Cardiac muscle cell (in vitro differentiated cells and primary cell): ENCODE results near the gene RETREG1. TPM values are rescaled to one million over a fixed set of nuclear protein-coding genes. Genes with fewer than 3 reads are reported as not detected.

Experiments
- DNase-seq, 2 donors: peaks; one replicate each; pipeline versions ENCODE4 v3.0.0 to v3.0.0-alpha.2; 2010 to 2017; ENCODE audit warnings: low read depth in 1 of 2, low spot score in 1 of 2
- H3K27ac ChIP-seq: fragments of 200-600 bp; sonication (generic); 2 replicates; pipeline ENCODE4 v1.5.1; 2016
- H3K27me3 ChIP-seq: fragments of 200-600 bp; sonication (generic); 2 replicates; pipeline ENCODE4 v1.6.0; 2016; ENCODE audit warnings: control low read depth
- H3K36me3 ChIP-seq: fragments of 200-600 bp; sonication (generic); 2 replicates; pipeline ENCODE4 v1.5.1; 2016; ENCODE audit warnings: control low read depth
- H3K4me1 ChIP-seq: fragments of 200-600 bp; sonication (generic); 2 replicates; pipeline ENCODE4 v1.8.1; 2017; ENCODE audit warnings: low read depth, mild to moderate bottlenecking, mixed run types
- H3K4me3 ChIP-seq: fragments of 200-600 bp; sonication (generic); 2 replicates; pipeline ENCODE4 v1.5.1; 2016; ENCODE audit warnings: mild to moderate bottlenecking
- H3K9me3 ChIP-seq: fragments of 200-600 bp; sonication (generic); 2 replicates; pipeline ENCODE4 v1.5.1; 2017; ENCODE audit warnings: low read depth, mild to moderate bottlenecking, control low read depth
- polyA plus RNA-seq: library from polyadenylated mRNA; unstranded; fragments of >200 nt; fragmentation: Nextera tagmentation; extraction: Ambion mirVana; gene quantifications from 2 replicates; pipeline ENCODE4 v1.2.1, GENCODE V29; 2016
- total RNA-seq: library from RNA; depleted of rRNA; stranded (reverse); fragments of >200 nt; gene quantifications from 2 replicates; pipeline ENCODE4 v1.2.3, GENCODE V29; 2016
- TF ChIP-seq, protein P1 (sequence below): IDR thresholded peaks from 2 replicates; pipeline ENCODE4 v1.5.1; 2012; ENCODE audit warnings: low read depth, mild to moderate bottlenecking, low read length

The RETREG1 gene
- total and polyA plus RNA-seq, 2 experiments from 2014 or later: 14.0 to 39.2 TPM

DNA sequence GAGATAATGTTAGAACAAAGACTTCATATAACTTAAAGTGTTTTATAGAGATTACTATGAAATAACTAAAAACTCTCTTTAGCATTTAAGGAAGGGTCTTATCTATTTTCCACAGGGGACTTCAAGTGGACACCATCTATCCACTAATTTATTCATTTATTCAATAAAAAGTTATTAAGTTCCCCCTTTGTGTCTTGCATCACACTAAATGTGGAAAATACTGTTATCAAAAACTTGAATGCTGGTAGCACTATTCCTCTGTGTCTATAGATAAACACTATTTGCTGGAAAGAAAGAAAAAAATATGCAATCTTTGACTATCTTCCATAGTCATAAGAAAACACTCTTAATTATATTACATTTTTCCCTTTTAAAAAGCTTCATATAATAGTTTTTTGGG lies 131.1 kb downstream of the RETREG1 start:
- no peaks in the 10 kb centered on the region for H3K9me3 ChIP-seq
- H3K27ac ChIP-seq: no peak overlapping the region
- TF ChIP-seq, protein P1, sequence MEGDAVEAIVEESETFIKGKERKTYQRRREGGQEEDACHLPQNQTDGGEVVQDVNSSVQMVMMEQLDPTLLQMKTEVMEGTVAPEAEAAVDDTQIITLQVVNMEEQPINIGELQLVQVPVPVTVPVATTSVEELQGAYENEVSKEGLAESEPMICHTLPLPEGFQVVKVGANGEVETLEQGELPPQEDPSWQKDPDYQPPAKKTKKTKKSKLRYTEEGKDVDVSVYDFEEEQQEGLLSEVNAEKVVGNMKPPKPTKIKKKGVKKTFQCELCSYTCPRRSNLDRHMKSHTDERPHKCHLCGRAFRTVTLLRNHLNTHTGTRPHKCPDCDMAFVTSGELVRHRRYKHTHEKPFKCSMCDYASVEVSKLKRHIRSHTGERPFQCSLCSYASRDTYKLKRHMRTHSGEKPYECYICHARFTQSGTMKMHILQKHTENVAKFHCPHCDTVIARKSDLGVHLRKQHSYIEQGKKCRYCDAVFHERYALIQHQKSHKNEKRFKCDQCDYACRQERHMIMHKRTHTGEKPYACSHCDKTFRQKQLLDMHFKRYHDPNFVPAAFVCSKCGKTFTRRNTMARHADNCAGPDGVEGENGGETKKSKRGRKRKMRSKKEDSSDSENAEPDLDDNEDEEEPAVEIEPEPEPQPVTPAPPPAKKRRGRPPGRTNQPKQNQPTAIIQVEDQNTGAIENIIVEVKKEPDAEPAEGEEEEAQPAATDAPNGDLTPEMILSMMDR: no peak
- no peaks in the 10 kb centered on the region for H3K27me3 ChIP-seq
- no peaks in the 10 kb centered on the region for H3K4me1 ChIP-seq
- no peaks in the 10 kb centered on the region for H3K36me3 ChIP-seq
- H3K4me3 ChIP-seq: no peak overlapping the region
- no peak for DNase-seq

DNA sequence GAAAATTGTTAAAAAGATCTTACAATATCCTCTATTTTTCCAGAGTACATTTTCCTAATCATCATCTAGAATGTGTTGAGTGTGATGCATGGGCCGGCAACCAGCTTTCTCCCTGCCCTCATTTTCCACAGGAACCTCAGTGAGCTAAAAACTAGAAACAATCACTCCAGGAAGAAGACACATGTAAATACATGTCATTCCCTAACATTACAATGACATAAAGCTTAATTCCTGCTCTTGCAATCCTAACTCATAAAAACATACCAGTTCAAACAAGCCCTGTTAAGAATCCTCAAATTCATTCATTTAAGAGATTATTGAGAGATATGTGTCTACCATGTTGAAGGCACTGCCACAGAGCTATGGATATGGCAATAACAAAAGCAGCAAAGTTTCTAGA lies 132.7 kb downstream of the RETREG1 start:
- no peak for DNase-seq
- H3K27me3 ChIP-seq: no peaks in the 10 kb centered on the region
- no peaks in the 10 kb centered on the region for H3K36me3 ChIP-seq
- no peaks in the 10 kb centered on the region for H3K4me1 ChIP-seq
- TF ChIP-seq, protein P1: no peak
- H3K27ac ChIP-seq: no peak overlapping the region
- no peaks in the 10 kb centered on the region for H3K9me3 ChIP-seq
- H3K4me3 ChIP-seq: no peak overlapping the region

DNA sequence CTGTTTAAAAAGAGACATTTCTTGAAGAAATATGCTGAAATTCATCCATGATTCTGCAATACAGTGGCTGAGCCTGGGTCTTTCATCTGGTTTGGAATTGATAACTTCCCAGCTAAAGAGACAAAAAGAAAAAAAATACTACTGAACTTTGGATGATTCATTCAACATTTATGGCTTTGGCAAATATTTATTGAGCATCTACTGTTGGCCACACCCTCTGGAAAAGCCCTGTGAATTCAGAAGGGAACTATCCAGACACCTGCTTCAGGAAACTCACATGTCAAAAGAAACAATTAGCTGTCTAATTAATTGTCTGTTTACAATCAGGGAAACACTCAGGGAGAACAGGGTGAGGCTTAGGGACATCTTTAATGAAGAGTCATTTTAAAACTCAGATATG lies 133.4 kb downstream of the RETREG1 start:
- no peaks in the 10 kb centered on the region for H3K36me3 ChIP-seq
- no peaks in the 10 kb centered on the region for H3K9me3 ChIP-seq
- no peaks in the 10 kb centered on the region for H3K27me3 ChIP-seq
- H3K4me3 ChIP-seq: no peak overlapping the region
- TF ChIP-seq, protein P1: no peak
- DNase-seq: no peak
- no peaks in the 10 kb centered on the region for H3K4me1 ChIP-seq
- H3K27ac ChIP-seq: no peak overlapping the region

DNA sequence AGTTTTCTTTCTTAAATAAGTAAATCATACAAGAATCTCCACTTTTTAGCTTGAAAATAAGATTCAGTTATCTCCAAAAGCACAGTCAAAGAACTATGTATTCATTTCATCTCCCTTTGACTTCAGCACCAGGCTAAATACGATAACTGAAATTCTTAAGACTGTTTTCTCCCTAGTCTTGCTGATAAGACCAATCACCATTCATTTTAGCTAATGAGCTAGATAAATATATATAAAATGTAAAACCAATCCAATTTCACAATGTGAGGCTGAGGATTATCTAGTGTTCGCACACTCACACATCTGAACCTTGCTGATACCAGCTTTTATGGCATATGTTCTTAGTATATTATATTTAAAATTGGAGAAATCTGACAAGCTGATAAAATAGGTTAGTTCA lies 133.9 kb downstream of the RETREG1 start:
- TF ChIP-seq, protein P1: no peak
- Histone ChIP-seq H3K4me3 (no peak overlapping the region), H3K27ac (no peak overlapping the region), H3K9me3 (no peaks in the 10 kb centered on the region), H3K36me3 (no peaks in the 10 kb centered on the region), H3K27me3 (no peaks in the 10 kb centered on the region), H3K4me1 (no peaks in the 10 kb centered on the region)
- DNase-seq: no peak

DNA sequence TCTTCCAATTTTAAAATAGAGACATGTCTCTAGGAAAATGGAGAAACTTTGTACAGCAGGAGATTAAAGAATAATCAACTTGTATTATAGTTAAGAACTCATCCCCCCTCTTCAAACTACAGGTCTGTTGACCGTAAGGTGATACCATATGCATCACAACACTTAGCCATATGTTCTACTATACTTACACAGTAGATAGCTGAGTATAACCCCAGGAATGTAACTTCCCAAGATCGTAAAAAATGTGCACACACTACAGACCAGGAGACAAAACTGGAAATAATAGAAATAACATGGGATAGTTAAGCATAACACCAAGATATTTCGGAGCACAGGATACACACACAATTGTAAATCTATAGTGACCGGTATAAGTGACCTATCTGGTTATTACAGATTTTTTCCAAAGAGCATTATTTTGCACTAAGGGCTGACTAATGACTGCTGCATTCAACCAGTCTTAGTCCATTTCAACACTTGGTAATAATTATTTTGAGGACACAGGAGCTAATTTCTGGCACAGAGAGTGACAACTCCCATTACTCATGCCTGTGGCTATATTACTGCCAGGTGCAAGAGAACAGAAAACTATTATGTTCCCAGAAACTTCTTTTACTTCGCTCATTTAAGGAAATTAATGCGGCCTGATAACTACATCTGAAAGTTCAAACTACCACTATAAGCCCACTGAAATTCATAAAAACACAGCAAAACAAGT lies 135.8 kb downstream of the RETREG1 start:
- TF ChIP-seq, protein P1: no peak
- Histone ChIP-seq H3K9me3 (no peaks in the 10 kb centered on the region), H3K4me1 (no peaks in the 10 kb centered on the region), H3K4me3 (no peak overlapping the region), H3K36me3 (peaks cover 6% of the 10 kb centered on the region), H3K27me3 (no peaks in the 10 kb centered on the region), H3K27ac (no peak overlapping the region)
- no peak for DNase-seq
